AG04449 (cell line): Measurements from ENCODE around the gene GTF2IRD1.

ENCODE experiments used
- CTCF ChIA-PET: fragments of 350-600 bp; formaldehyde crosslinking; extraction: SDS; loops from one replicate; lab custom pipeline; 2021; ENCODE audit warnings: antibody characterized with exemption; lab: Yijun Ruan, JAX
- POLR2A ChIA-PET: fragments of 400-600, 350-600 bp; formaldehyde crosslinking; extraction: SDS; loops from one replicate; lab custom pipeline; 2020; ENCODE audit warnings: antibody characterized with exemption, inconsistent platforms; lab: Yijun Ruan, JAX
- DNase-seq: peaks from one replicate; pipeline ENCODE4 v3.0.0-alpha.2; 2010; ENCODE audit warnings: low read depth, low spot score
- H3K4me3 ChIP-seq: 2 replicates; pipeline ENCODE4 v1.5.1; 2011; ENCODE audit warnings: low read depth, mild to moderate bottlenecking, control low read depth, low read length
- CTCF ChIP-seq: IDR thresholded peaks from one replicate; pipeline ENCODE4 v1.5.1; 2011; ENCODE audit warnings: mild to moderate bottlenecking, moderate library complexity, low read length, control low read depth, inconsistent platforms; ENCODE audit not compliant: insufficient read depth; ENCODE audit errors: missing control alignments

Gene GTF2IRD1

GRCh38 chr7:74615933-74616780 lies 162.5 kb downstream of the GTF2IRD1 start:
- no peak for DNase-seq
- ChIA-PET POLR2A (interaction anchor here (0.7 kb wide), 1 partner anchor 36 kb away, joined by 3 read pairs; no protein-coding TSS in a partner anchor), CTCF (interaction anchor here (1.3 kb wide), 1 partner anchor 9 kb away, joined by 4 read pairs; no protein-coding TSS in a partner anchor)
- no peak for TF ChIP-seq CTCF
- no peak overlapping the region for H3K4me3 ChIP-seq

- TF ChIP-seq CTCF: no peak
- no peak for DNase-seq
- no peak overlapping the region for H3K4me3 ChIP-seq
- ChIA-PET POLR2A (no interaction called here), CTCF (no interaction called here)
Measured at GRCh38 chr7:74617180-74617744, 163.6 kb downstream of the GTF2IRD1 start.

- ChIA-PET POLR2A (no interaction called here), CTCF (interaction anchor here (1.3 kb wide), 1 partner anchor 8 kb away, joined by 5 read pairs; no protein-coding TSS in a partner anchor)
- no peak for TF ChIP-seq CTCF
- no peak overlapping the region for H3K4me3 ChIP-seq
- DNase-seq: no peak
Measured at GRCh38 chr7:74619235-74619860, 165.6 kb downstream of the GTF2IRD1 start.

- TF ChIP-seq CTCF: no peak
- DNase-seq: no peak
- no peak overlapping the region for H3K4me3 ChIP-seq
- POLR2A ChIA-PET: no interaction called here
- CTCF ChIA-PET: no interaction called here
Measured at GRCh38 chr7:74622228-74622749, 168.6 kb downstream of the GTF2IRD1 start.

- ChIA-PET POLR2A (no interaction called here), CTCF (interaction anchor here (1.2 kb wide), 1 partner anchor 43 kb away, joined by 3 read pairs; no protein-coding TSS in a partner anchor)
- DNase-seq: no peak
- H3K4me3 ChIP-seq: no peak overlapping the region
- TF ChIP-seq CTCF: no peak
Measured at GRCh38 chr7:74623135-74623534, 169.4 kb downstream of the GTF2IRD1 start.
